Stimulated activated naive CD8-positive, alpha-beta T cell treated with anti-CD3 and anti-CD28 coated beads, Interleukin-15, amount 100 ng/mL, for 72 hours (primary cell): ENCODE results near the gene GNPTG.
A peak's percentile ranks its signal among the peaks of the same experiment; 100 is the strongest.

Experiments used
- ATAC-seq: fragments of 150-1000 bp; cut with Tn5 transposase; 2 replicates; pipeline ENCODE4 v1.10.0; 2021; ENCODE audit warnings: mild to moderate bottlenecking, moderate library complexity
- DNase-seq, 2 donors: peaks; one replicate each; pipeline ENCODE4 v3.0.0; 2021 to 2022
- H3K27ac Mint-ChIP-seq, 2 donors: one replicate each; pipeline ENCODE4 v1.8.0; 2022; ENCODE audit warnings: mild to moderate bottlenecking in 2 of 2, mixed read lengths in 2 of 2, moderate library complexity in 2 of 2
- H3K27me3 Mint-ChIP-seq: one replicate; pipeline ENCODE4 v1.8.0; 2022; ENCODE audit warnings: mixed read lengths
- H3K4me1 Mint-ChIP-seq: one replicate; pipeline ENCODE4 v1.8.0; 2022; ENCODE audit warnings: mild to moderate bottlenecking, mixed read lengths
- H3K4me3 Mint-ChIP-seq, 2 donors: one replicate each; pipeline ENCODE4 v1.8.0; 2022; ENCODE audit warnings: mild to moderate bottlenecking in 2 of 2, mixed read lengths in 2 of 2, moderate library complexity in 1 of 2
- H3K9me3 Mint-ChIP-seq, 2 donors: one replicate each; pipeline ENCODE4 v1.8.0; 2022; ENCODE audit warnings: mixed read lengths in 2 of 2

Gene GNPTG

GRCh38 chr16:1336619-1337018 is 15.1 kb upstream of the GNPTG start:
- no peaks in the 10 kb centered on the region for H3K9me3 Mint-ChIP-seq
- DNase-seq (no peak), ATAC-seq (no peak)
- peaks cover 40% of the 10 kb centered on the region for H3K4me1 Mint-ChIP-seq
- peaks cover 44% of the 10 kb centered on the region for H3K27me3 Mint-ChIP-seq
- no peak overlapping the region for H3K27ac Mint-ChIP-seq
- H3K4me3 Mint-ChIP-seq = no peak overlapping the region

- peaks cover 40% of the 10 kb centered on the region for H3K4me1 Mint-ChIP-seq
Observed at GRCh38 chr16:1337486-1337885, 14.2 kb upstream of the GNPTG start.

GRCh38 chr16:1338119-1338730 is 13.5 kb upstream of the GNPTG start:
- ATAC-seq = no peak
- Mint-ChIP-seq H3K4me3 (no peak overlapping the region), H3K9me3 (no peaks in the 10 kb centered on the region), H3K27me3 (peaks cover 28% of the 10 kb centered on the region), H3K27ac (no peak overlapping the region), H3K4me1 (peaks cover 42% of the 10 kb centered on the region)
- peak; percentile 34 to 43 for DNase-seq

More at GRCh38 chr16:1337486-1337885, 14.2 kb upstream of the GNPTG start:
- ATAC-seq (no peak), DNase-seq (no peak)
- Mint-ChIP-seq H3K27ac (no peak overlapping the region), H3K9me3 (no peaks in the 10 kb centered on the region), H3K4me3 (no peak overlapping the region), H3K27me3 (peaks cover 35% of the 10 kb centered on the region)

- Mint-ChIP-seq H3K9me3 (no peaks in the 10 kb centered on the region), H3K27me3 (peaks cover 28% of the 10 kb centered on the region), H3K4me3 (no peak overlapping the region), H3K4me1 (peaks cover 50% of the 10 kb centered on the region), H3K27ac (no peak overlapping the region)
- ATAC-seq (no peak), DNase-seq (no peak)
Observed at GRCh38 chr16:1338855-1339675, 12.7 kb upstream of the GNPTG start.

- H3K4me3 Mint-ChIP-seq = no peak overlapping the region
- no peak overlapping the region for H3K27ac Mint-ChIP-seq
Observed at GRCh38 chr16:1340730-1341494, 10.8 kb upstream of the GNPTG start.

GRCh38 chr16:1341495-1342420 is 10.0 kb upstream of the GNPTG start:
- ATAC-seq (no peak), DNase-seq (no peak)
- H3K27me3 Mint-ChIP-seq = peaks cover under 1% of the 10 kb centered on the region
- H3K4me1 Mint-ChIP-seq = peaks cover 31% of the 10 kb centered on the region
- peak overlapping the region; percentile 72 to 81 for H3K4me3 Mint-ChIP-seq
- no peak overlapping the region for H3K27ac Mint-ChIP-seq
- no peaks in the 10 kb centered on the region for H3K9me3 Mint-ChIP-seq

More at GRCh38 chr16:1340730-1341494, 10.8 kb upstream of the GNPTG start:
- peaks cover 35% of the 10 kb centered on the region for H3K4me1 Mint-ChIP-seq
- H3K27me3 Mint-ChIP-seq = peaks cover 9% of the 10 kb centered on the region
- ATAC-seq = no peak
- H3K9me3 Mint-ChIP-seq = no peaks in the 10 kb centered on the region
- no peak for DNase-seq

- H3K4me3 Mint-ChIP-seq = peak overlapping the region; percentile 72 to 81
- H3K9me3 Mint-ChIP-seq = no peaks in the 10 kb centered on the region
- H3K4me1 Mint-ChIP-seq = peaks cover 31% of the 10 kb centered on the region
- no peaks in the 10 kb centered on the region for H3K27me3 Mint-ChIP-seq
- H3K27ac Mint-ChIP-seq = peak overlapping the region in 1 of 2 donors; percentile 80
- peak; percentile 91 for ATAC-seq
- peak; percentile 90 to 92 for DNase-seq
Observed at GRCh38 chr16:1342526-1343427, 9.0 kb upstream of the GNPTG start.

- Mint-ChIP-seq H3K4me3 (peak overlapping the region; percentile 72 to 81), H3K4me1 (peaks cover 31% of the 10 kb centered on the region), H3K27ac (peak overlapping the region in 1 of 2 donors; percentile 69)
Observed at GRCh38 chr16:1343428-1344242, 8.1 kb upstream of the GNPTG start.

GRCh38 chr16:1344499-1344898 is 7.2 kb upstream of the GNPTG start:
- H3K27ac Mint-ChIP-seq = peak overlapping the region in 1 of 2 donors; percentile 74
- no peaks in the 10 kb centered on the region for H3K27me3 Mint-ChIP-seq
- no peak for ATAC-seq
- peaks cover 31% of the 10 kb centered on the region for H3K4me1 Mint-ChIP-seq
- H3K9me3 Mint-ChIP-seq = no peaks in the 10 kb centered on the region
- DNase-seq = no peak
- H3K4me3 Mint-ChIP-seq = no peak overlapping the region

More at GRCh38 chr16:1343428-1344242, 8.1 kb upstream of the GNPTG start:
- H3K9me3 Mint-ChIP-seq = no peaks in the 10 kb centered on the region
- ATAC-seq (no peak), DNase-seq (no peak)
- no peaks in the 10 kb centered on the region for H3K27me3 Mint-ChIP-seq

- DNase-seq = no peak
- Mint-ChIP-seq H3K27me3 (no peaks in the 10 kb centered on the region), H3K9me3 (no peaks in the 10 kb centered on the region), H3K4me1 (peaks cover 35% of the 10 kb centered on the region), H3K4me3 (no peak overlapping the region), H3K27ac (peak overlapping the region in 1 of 2 donors; percentile 59)
- no peak for ATAC-seq
Observed at GRCh38 chr16:1345087-1345486, 6.6 kb upstream of the GNPTG start.

- no peak overlapping the region for H3K27ac Mint-ChIP-seq
- no peaks in the 10 kb centered on the region for H3K9me3 Mint-ChIP-seq
- H3K4me3 Mint-ChIP-seq = no peak overlapping the region
- no peak for ATAC-seq
- DNase-seq = no peak
- peaks cover 42% of the 10 kb centered on the region for H3K4me1 Mint-ChIP-seq
- no peaks in the 10 kb centered on the region for H3K27me3 Mint-ChIP-seq
Observed at GRCh38 chr16:1345651-1346421, 5.9 kb upstream of the GNPTG start.

- H3K9me3 Mint-ChIP-seq = no peaks in the 10 kb centered on the region
Observed at GRCh38 chr16:1346422-1347285, 5.1 kb upstream of the GNPTG start.

More at GRCh38 chr16:1346422-1347285, 5.1 kb upstream of the GNPTG start:
- H3K4me1 Mint-ChIP-seq = peaks cover 40% of the 10 kb centered on the region
- DNase-seq = no peak
- no peak for ATAC-seq
- H3K27ac Mint-ChIP-seq = peak overlapping the region in 1 of 2 donors; percentile 67
- no peak overlapping the region for H3K4me3 Mint-ChIP-seq
- no peaks in the 10 kb centered on the region for H3K27me3 Mint-ChIP-seq
